Inferior parietal cortex (tissue), 1 donor: ENCODE data around the gene CCDC158.
A peak's percentile ranks its signal among the peaks of the same experiment; 100 is the strongest.
"Not testable (repeated sequence)": the region's sequence is repeated elsewhere in the genome, so short reads cannot be mapped to it uniquely, and the experiment has no call there.

Experiments used
- DNase-seq: peaks from one replicate; pipeline ENCODE4 v3.0.0-alpha.2; 2016; ENCODE audit errors: extremely low spot score

Gene CCDC158

GRCh38 chr4:76373919-76374552 is 46.9 kb downstream of the CCDC158 start:
- DNase-seq: no peak

GRCh38 chr4:76366737-76367136 is 54.2 kb downstream of the CCDC158 start:
- DNase-seq: no peak

- no peak for DNase-seq
Measured at GRCh38 chr4:76365636-76366035, 55.3 kb downstream of the CCDC158 start.

DNA sequence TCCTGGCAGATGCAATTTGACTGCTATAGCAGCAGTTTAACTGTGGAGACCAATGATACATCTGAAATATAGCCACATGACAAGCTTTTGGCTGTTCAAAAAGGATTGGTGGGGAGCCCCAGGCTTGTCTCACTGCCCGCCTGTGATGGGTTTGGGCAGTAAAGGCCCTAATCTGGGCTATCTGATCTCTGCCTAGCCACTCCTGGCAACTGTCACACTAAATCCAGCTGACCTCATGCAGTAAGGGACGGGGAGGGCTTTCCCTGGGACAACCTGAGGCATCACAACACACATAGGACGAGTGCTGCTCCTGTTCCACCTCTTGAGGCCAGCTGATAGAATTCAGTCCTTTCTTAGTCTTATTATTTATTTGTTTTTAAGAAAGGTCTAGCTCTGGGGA is 56.2 kb downstream of the CCDC158 start:
- DNase-seq: no peak

DNA sequence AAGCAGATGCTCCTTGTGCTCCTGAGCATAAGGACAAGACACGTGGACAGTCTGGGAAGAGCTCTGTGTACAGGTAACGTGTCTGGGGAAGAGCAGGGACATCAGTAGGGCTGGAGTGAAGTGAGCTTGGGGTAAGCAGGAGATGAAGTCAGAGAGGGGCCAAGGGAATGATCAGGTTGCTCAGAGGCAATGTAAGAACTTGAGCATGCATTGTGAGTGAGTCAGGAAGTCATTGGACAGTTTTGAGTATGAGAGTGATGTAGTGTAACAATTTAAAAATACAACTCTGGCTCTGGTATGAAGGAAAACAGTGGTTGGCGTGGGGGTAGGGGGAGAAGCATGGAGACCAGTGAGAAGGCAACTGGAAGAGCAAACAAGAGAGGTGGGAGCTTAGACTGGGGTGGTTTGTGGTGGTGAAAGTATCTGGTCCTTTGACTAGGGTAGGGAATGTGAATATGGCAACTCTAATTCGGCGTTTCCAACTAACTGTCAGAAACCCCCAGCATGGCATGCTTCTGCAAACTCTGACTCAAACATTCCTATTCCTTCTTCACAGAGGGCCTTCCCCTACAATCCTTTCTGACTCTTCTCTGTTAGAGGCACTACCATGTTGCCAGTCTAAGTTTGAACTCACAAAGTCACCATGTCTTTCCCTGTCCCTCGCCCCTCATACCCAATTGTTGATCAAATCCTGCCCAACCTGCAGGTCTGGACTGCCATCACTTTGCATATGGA is 57.2 kb downstream of the CCDC158 start:
- no peak for DNase-seq

DNA sequence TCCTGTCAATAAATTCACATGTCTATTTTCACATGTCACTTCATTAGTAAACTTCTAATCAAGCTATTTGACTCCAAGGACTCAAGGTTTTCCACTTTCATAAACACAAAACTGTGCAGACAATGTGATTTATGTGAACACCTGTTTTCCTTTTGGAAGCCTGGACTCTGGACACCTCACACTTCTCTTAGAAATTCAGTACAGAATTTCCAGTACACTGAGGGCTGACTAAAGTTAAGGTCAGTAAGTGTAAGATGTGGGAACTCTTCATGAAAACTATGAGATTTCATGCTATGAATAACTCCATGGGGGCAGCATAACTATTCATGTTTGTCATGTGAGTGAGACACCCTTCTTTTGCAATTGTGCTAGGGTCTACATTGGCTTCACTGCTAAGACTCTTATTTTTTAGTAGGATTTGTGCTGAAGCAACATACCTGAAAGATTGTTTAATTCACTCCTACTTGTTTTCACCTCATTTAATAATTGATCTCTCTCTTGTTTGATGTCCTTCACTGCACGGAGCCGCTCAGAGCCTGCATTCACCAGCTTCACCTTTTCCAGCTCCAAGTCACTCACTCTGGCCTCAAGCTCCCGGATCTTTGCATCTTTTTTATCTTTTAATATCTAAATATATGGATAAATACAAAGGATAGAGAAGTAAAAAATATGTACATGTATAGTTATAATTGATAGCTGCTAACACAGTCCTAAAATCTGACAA is 59.1 kb downstream of the CCDC158 start:
- DNase-seq: no peak

DNA sequence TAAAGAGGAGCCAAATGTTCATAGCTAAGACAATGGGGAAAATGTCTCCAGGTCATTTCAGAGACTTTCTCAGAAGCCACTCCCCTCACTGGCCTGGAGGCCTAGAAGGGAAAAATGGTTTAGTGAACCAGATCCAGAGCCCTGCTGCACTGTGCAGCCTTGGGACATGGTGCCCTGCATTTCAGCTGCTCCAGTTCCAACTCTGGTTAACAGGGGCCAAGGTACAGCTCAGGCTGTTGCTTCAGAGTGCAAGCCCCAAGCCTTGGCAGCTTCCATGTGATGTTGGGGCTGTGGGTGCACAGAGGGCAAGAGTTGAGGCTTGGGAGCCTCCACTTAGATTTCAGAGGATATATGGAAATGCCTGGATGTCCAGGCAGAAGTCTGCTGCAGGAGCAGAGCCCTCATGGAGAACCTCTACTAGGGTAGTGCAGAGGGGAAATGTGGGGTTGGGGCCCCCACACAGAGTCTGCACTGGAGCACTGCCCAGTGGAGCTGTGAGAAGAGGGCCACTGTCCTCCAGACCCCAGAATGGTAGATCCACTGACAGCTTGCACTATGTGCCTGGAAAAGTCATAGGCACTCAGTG is 61.0 kb downstream of the CCDC158 start:
- not testable (repeated sequence) for DNase-seq

GRCh38 chr4:76357981-76358380 is 63.0 kb downstream of the CCDC158 start:
- no peak for DNase-seq

- no peak for DNase-seq
Measured at GRCh38 chr4:76354517-76355473, 66.1 kb downstream of the CCDC158 start.

GRCh38 chr4:76342803-76343202 is 78.1 kb downstream of the CCDC158 start:
- DNase-seq: no peak

DNA sequence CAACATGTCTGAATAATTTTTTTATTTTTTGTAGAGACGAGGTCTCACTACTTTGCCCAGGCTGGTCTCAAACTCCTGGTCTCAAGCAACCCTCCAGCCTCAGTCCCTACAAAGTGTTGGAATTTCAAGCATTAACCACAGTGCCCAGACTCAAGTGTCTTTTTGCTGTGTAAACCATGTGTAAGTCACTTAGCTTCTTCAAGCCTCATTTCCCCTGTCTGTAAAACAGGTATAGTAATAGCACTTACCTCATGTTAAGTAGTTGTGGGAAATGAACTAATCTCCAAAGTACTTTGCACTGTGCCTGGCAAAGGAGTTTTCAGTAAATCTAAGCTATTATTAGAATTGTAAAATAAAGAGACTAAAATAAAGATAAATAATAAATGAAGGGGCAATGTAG is 78.8 kb downstream of the CCDC158 start:
- no peak for DNase-seq

- DNase-seq: peak; percentile 28
Measured at GRCh38 chr4:76341063-76341462, 79.9 kb downstream of the CCDC158 start.

- no peak for DNase-seq
Measured at GRCh38 chr4:76339364-76339763, 81.6 kb downstream of the CCDC158 start.

DNA sequence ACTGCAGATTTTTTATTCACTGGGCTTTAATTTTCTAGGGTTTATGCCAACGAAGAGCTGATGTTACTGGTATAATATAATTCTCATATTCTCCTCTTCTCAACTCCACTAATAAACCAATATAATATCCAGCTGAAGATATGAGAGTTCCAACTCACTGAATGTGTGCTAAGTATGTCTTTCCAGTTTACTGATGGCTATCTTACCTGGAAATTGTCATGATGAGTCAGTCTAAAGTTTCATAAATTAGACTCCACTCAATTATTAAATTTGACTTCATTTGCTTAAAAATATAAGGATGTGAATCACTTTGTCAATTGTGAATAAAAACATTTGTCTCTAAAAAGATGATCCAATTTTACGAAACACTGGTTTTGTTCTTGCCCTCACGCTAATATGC is 86.1 kb downstream of the CCDC158 start:
- DNase-seq: no peak

- DNase-seq: no peak
Measured at GRCh38 chr4:76326515-76326914, 94.4 kb downstream of the CCDC158 start.

DNA sequence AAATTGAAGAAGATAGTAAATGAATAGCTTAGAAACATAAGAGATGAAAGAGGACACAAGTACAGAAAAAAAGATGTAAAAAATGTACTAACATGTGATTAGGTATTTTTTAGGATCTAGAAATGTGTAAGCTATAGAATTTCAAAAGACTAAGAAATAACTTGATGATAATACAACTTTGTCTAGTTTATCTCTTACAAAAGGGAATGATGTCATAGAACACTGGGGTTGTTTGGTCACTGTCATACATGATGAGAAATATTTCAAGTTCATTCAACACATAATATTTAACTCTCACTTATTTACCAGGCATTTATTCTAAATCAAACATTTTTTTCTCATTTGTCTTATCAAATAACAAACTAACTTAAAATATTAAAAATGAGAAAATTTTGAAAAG is 95.9 kb downstream of the CCDC158 start:
- no peak for DNase-seq

- no peak for DNase-seq
Measured at GRCh38 chr4:76322236-76322635, 98.7 kb downstream of the CCDC158 start.

DNA sequence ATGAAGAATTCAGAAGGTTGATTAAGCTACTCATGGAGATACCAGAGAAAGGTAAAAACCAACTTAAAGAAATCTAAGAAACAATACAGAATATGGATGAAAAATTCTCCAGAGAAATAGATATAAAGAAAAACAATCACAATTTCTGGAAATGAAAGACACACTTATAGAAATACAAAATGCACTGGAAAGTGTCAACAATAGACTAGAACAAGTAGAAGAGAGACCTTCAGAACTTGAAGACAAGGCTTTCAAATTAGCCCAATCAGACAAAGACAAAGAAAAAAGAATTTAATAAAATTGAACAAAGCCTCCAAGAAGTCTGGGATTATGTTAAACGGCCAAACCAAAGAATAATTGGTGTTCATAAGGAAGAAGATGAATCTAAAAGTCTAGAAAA is 104.8 kb downstream of the CCDC158 start:
- DNase-seq: no peak

- DNase-seq: no peak
Measured at GRCh38 chr4:76315267-76315918, 105.5 kb downstream of the CCDC158 start.

- no peak for DNase-seq
Measured at GRCh38 chr4:76313547-76313946, 107.4 kb downstream of the CCDC158 start.

GRCh38 chr4:76312457-76312856 is 108.5 kb downstream of the CCDC158 start:
- no peak for DNase-seq
